Ecto neural progenitor cell (in vitro differentiated cells): ENCODE measurements around the gene SIPA1.
A peak's percentile ranks its signal among the peaks of the same experiment; 100 is the strongest.

Source experiments
- DNase-seq: peaks from one replicate; pipeline ENCODE4 v3.0.0-alpha.2; 2018; ENCODE audit warnings: low spot score

The SIPA1 gene

GRCh38 chr11:65609665-65610064 is 28.2 kb upstream of the SIPA1 start:
- no peak for DNase-seq

GRCh38 chr11:65610404-65610803 is 27.5 kb upstream of the SIPA1 start:
- DNase-seq: no peak

GRCh38 chr11:65611028-65611757 is 26.7 kb upstream of the SIPA1 start:
- no peak for DNase-seq

GRCh38 chr11:65611758-65612603 is 25.9 kb upstream of the SIPA1 start:
- DNase-seq: no peak

GRCh38 chr11:65612691-65613090 is 25.2 kb upstream of the SIPA1 start:
- no peak for DNase-seq

GRCh38 chr11:65613091-65613928 is 24.6 kb upstream of the SIPA1 start:
- DNase-seq: no peak

GRCh38 chr11:65615229-65615949 is 22.5 kb upstream of the SIPA1 start, which contains the start of gene PCNX3:
Gene PCNX3, plus strand, starts transcription at chr11:65615776. Its CDS starts 536 bp downstream, at chr11:65616312.
- DNase-seq: peak; percentile 100

GRCh38 chr11:65615950-65616574 is 21.8 kb upstream of the SIPA1 start:
- DNase-seq: no peak

- DNase-seq: no peak
Observed at GRCh38 chr11:65616575-65617001, 21.3 kb upstream of the SIPA1 start.

- DNase-seq: no peak
Observed at GRCh38 chr11:65617136-65617850, 20.6 kb upstream of the SIPA1 start.

GRCh38 chr11:65617990-65618751 is 19.7 kb upstream of the SIPA1 start:
- DNase-seq: no peak

GRCh38 chr11:65618763-65619162 is 19.1 kb upstream of the SIPA1 start:
- DNase-seq: no peak

GRCh38 chr11:65619281-65619928 is 18.5 kb upstream of the SIPA1 start:
- no peak for DNase-seq

- DNase-seq: no peak
Observed at GRCh38 chr11:65620666-65621065, 17.2 kb upstream of the SIPA1 start.

GRCh38 chr11:65621460-65621859 is 16.4 kb upstream of the SIPA1 start:
- DNase-seq: no peak

- no peak for DNase-seq
Observed at GRCh38 chr11:65622011-65622410, 15.9 kb upstream of the SIPA1 start.

- no peak for DNase-seq
Observed at GRCh38 chr11:65623177-65623576, 14.7 kb upstream of the SIPA1 start.

- DNase-seq: no peak
Observed at GRCh38 chr11:65623852-65624616, 13.9 kb upstream of the SIPA1 start.
